HG03064 (cell line): ENCODE data around the gene ANKRD40.
"Not testable (repeated sequence)": the region's sequence is repeated elsewhere in the genome, so short reads cannot be mapped to it uniquely, and the experiment has no call there.

Experiments
- ATAC-seq: cut with Tn5 transposase; IDR thresholded peaks from one replicate; pipeline ENCODE4 v1.9.1; 2021; ENCODE audit warnings: low read depth; ENCODE audit not compliant: unreplicated experiment

The ANKRD40 gene

DNA sequence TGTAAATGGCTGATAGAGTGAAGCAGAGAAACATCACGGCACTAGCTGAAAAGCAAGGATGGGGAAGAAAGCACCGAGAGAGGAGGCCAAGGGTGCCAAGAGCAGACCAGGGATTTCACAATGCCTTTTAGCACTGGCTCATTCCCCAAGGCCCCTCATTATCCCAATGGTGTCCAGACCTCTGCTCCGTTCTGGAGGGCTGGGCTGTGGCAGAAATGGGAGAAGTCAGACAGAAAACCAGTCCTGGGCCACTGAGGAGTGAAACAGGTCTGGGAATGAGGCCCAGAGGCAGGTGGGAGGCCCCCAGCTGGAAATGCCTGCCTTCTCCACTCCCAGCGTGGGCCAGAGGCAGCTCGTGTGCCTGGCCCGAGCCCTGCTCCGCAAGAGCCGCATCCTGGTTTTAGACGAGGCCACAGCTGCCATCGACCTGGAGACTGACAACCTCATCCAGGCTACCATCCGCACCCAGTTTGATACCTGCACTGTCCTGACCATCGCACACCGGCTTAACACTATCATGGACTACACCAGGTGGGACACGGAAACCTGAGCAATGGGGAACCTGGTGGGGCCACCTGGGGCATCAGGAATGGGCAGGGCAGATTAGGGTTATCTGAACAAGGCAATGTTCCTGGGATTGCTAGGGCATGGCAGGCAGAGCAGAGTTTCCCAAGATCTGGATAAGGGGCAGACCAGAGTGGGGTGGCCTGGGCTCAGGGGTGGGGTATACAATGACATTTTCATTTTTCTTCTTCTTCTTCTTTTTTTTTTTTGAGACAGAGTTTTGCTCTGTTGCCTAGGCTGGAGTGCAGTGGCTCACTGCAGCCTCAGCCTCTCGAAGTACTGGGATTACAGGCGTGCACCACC lies 20.3 kb downstream of the ANKRD40 start:
- no peak for ATAC-seq

DNA sequence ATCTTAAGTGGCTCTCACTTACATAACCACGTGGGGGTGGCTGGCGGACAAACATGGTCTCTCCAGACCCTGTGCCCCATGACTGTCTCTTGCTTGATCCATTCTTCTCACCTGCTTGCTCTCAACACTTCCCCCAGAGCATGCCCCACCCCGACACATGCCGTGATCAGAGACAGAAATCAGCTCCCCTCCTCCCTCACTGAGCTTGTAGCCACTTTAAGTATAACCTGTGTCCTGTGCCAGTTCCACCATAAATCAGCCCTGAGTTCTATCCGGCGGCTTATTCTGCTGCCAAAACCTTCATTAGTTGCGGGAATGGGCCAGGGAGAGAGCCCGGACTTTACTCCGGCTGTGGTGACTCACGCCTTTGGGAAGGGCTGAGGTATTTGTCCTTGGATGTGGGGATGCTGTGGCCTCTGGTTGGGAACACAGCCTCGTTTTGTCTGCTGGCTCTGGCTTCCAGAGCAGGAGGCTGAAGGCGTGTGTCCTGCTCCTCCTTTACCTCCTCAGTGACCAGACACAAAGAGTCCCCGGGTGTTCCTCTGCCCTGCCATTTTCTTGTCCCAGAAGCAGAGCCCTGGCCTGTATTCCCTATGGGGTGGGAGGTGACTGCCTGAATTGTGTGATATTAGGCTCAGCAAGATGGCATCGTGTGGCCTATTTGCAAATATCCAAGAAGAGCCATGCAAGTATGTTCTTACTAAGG lies 21.1 kb downstream of the ANKRD40 start:
- ATAC-seq = no peak

GRCh38 chr17:50685691-50686493 lies 21.8 kb downstream of the ANKRD40 start:
- ATAC-seq = no peak

- ATAC-seq = no peak
These were observed 22.4 kb downstream of the ANKRD40 start for GRCh38 chr17:50685334-50685665.

DNA sequence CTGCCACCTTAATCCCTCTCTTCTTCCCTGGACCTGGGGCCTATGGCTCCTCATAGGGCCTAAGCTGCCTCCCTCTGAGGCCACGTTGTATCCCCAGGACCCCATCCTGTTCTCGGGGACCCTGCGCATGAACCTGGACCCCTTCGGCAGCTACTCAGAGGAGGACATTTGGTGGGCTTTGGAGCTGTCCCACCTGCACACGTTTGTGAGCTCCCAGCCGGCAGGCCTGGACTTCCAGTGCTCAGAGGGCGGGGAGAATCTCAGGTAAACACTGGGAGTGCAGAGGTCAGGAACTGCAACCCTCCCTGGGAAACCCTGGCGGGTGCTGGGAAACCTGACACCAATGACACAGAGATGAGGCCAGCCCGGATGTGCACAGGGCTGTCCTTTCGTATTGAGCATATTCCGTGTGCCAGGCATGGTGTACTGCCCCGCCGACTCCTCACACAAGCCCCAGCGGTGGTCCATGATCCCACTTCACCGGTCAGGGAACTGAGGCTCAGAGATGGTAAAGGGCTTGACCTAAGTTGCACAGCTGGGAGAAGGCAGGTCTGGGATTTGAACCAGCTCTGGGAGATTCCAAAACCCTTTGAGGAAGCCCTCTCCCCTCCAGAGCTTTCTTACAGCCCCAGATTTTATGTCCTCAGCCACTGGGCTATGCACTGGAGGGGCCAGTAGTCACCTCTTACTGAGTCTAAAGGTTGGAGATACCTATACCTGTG lies 22.9 kb downstream of the ANKRD40 start:
- ATAC-seq = no peak

- ATAC-seq = no peak
These were observed 23.5 kb downstream of the ANKRD40 start for GRCh38 chr17:50684288-50684611.

- ATAC-seq = no peak
These were observed 24.1 kb downstream of the ANKRD40 start for GRCh38 chr17:50683434-50684287.

- ATAC-seq = no peak
These were observed 24.8 kb downstream of the ANKRD40 start for GRCh38 chr17:50682938-50683337.

DNA sequence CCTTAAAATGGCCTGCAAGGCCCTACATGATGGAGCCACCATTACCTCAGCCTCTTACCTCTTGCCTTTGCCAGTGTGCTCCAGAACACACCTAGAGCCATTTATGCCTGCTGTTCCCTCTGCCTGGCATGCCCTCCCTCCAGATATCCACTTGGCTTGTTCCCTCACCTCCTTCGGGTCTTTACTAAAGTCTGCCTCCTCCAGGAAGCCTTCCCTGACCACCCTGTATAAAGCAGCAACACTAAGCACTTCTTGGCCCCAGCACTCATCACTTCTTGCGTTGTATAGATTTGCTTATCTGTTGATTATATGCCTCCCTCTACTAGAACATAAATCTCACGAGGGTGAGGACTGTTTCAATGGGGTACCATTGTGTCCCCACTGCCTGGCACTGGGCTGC lies 25.3 kb downstream of the ANKRD40 start:
- no peak for ATAC-seq

- ATAC-seq = no peak
These were observed 26.2 kb downstream of the ANKRD40 start for GRCh38 chr17:50681263-50682200.

DNA sequence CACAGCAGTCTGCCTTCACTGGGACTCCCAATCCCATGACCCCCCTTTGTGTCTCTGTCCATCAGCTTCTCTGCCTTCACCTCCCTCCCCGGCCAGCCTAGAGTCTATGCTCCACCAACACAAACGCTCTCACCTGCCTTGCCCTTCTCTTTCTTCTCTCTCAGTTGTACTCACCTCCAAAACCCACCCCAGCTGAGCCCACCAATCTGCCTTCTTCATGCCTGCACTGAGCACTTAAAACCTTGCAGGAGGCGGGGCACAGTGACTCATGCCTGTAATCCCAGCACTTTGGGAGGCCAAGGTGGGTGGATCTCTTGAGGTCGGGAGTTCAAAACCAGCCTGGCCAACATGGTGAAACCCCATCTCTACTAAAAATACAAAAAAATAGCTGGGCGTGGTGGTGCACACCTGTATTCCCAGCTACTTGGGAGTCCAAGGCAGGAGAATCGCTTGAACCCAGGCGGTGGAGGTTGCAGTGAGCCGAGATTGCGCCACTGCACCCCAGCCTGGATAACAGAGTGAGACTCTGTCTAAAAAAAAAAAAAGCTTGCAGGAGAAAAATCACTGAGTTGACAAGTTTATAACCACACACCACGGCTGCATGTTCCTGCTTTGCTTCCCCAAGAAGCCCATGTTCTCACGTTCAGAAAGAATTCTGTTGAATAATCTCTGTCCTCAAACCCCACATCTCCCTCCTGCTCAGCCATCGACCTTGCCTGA lies 27.0 kb downstream of the ANKRD40 start:
- ATAC-seq = not testable (repeated sequence)

DNA sequence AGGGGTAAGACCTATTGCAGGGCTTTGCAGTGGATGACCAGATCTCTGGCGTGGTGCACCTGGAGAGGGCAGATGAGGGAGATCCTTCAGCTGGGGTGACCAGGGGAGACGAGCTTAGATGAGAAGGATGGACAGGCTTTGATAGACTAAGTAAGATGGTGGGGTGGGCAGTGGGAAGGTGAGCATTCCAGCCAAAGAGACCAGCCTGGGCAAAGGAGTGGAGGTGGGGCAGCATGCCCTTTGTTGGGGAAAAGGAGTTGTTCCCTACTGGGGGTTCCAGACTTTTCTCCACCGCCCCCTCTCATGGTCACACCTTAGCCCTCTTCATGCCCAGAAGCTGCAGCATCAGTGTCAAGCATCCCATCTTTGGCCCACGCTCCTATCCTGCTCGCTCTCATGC lies 27.6 kb downstream of the ANKRD40 start:
- no peak for ATAC-seq

- no peak for ATAC-seq
These were observed 28.6 kb downstream of the ANKRD40 start for GRCh38 chr17:50679008-50679544.

GRCh38 chr17:50677851-50678375 lies 29.8 kb downstream of the ANKRD40 start:
- ATAC-seq = no peak

DNA sequence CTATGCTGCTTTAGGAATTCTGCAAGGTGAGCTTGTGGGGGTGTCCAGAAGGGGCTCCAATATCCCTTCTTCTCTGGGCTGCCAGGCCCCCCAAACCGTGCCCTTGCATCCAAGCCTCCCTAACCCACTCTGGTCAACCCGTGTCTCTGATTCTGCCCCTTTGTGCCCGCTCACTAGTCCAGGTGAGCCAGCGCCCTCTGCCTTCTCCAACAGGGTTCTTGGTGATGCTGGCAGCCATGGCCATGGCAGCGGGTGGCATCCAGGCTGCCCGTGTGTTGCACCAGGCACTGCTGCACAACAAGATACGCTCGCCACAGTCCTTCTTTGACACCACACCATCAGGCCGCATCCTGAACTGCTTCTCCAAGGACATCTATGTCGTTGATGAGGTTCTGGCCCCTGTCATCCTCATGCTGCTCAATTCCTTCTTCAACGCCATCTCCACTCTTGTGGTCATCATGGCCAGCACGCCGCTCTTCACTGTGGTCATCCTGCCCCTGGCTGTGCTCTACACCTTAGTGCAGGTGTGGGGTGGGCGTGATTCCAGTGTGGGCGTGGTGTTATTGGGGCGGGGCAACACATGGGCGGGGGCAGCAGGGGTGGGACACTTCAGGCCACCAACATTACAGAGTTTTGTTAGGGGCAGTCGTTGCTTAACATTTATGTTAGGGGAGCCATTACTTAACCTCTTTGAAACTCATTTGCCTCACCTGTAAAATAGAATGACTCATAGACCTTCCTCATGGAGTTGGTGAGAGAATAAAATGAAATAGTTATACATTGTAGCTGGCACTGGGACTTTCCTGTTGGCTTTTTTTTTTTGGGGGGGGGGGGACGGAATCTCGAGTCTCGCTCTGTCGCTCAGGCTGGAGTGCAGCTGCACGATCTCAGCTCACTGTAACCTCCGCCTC lies 31.4 kb downstream of the ANKRD40 start:
- ATAC-seq = no peak

DNA sequence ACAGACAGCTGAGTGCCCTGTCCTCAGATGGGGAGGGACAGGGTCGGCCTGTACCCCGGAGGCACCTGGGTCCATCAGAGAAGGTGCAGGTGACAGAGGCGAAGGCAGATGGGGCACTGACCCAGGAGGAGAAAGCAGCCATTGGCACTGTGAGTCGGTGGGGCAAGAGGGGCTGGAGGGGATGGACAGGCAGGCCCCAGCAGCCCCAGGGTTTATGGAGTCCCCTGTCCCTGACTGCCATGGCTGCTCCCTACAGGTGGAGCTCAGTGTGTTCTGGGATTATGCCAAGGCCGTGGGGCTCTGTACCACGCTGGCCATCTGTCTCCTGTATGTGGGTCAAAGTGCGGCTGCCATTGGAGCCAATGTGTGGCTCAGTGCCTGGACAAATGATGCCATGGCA lies 32.1 kb downstream of the ANKRD40 start:
- ATAC-seq = no peak

- ATAC-seq = no peak
These were observed 32.5 kb downstream of the ANKRD40 start for GRCh38 chr17:50675190-50675589.
